ENCODE data around the gene PRR20C. TPM values are rescaled to one million over a fixed set of nuclear protein-coding genes. Genes with fewer than 3 reads are reported as not detected.

Gene PRR20C
- total RNA-seq, 4 donors from 2014 or later = not detected

DNA sequence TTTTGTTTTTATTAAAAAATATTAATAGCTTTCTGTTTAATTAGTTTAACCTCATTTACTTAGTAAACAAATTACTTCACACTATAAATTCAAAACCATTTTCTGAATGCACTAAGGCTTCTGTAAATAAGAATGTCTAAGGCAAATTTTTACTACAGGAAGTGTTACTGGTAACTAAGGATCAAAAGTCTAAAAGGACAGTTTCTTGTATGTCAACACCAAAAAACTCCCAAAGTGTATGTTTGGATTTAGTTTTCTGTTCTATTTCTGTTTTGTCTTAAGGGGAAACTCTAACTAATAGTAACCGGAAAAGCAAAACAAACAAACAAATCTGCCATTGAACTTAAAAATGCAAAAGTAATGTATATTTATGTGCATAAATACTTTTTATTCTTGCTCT lies 37.8 kb downstream of the PRR20C start:
- no peak overlapping the region for H3K4me3 ChIP-seq
- no peaks in the 10 kb centered on the region for H3K27me3 ChIP-seq
- TF ChIP-seq POLR2A (IDR thresholded peaks at IDR 0.05; ENCODE audit: low read depth) = no peak
- TF ChIP-seq POLR2AphosphoS5 (IDR thresholded peaks at IDR 0.05) = no peak
- TF ChIP-seq EP300 (IDR thresholded peaks at IDR 0.05) = no peak
- TF ChIP-seq, protein P1, sequence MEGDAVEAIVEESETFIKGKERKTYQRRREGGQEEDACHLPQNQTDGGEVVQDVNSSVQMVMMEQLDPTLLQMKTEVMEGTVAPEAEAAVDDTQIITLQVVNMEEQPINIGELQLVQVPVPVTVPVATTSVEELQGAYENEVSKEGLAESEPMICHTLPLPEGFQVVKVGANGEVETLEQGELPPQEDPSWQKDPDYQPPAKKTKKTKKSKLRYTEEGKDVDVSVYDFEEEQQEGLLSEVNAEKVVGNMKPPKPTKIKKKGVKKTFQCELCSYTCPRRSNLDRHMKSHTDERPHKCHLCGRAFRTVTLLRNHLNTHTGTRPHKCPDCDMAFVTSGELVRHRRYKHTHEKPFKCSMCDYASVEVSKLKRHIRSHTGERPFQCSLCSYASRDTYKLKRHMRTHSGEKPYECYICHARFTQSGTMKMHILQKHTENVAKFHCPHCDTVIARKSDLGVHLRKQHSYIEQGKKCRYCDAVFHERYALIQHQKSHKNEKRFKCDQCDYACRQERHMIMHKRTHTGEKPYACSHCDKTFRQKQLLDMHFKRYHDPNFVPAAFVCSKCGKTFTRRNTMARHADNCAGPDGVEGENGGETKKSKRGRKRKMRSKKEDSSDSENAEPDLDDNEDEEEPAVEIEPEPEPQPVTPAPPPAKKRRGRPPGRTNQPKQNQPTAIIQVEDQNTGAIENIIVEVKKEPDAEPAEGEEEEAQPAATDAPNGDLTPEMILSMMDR (IDR thresholded peaks at IDR 0.05) = no peak
- intact Hi-C loops (cut with DNase I) = no loop called here
- no peak for DNase-seq (ENCODE audit: extremely low spot score)
- no peaks in the 10 kb centered on the region for H3K4me1 ChIP-seq
- no peak overlapping the region for H3K27ac ChIP-seq (replicated peaks in 1 of 4)
- H3K36me3 ChIP-seq = no peaks in the 10 kb centered on the region
- WGBS = 76% methylated on average over 1 of the region's 1 CpG
- H3K9me3 ChIP-seq = no peaks in the 10 kb centered on the region

Small RNA genes within 50 kb of the gene (small RNA-seq; reads per million reads assigned to genes)
- 0 reads per million in 3 donors for gene PRR20FP

Other genes starting within 250 kb of the PRR20C start
- not detected for gene PRR20A, start 13.1 kb upstream of the PRR20C start, total RNA-seq
- not detected for gene PRR20B, start 6.6 kb upstream of the PRR20C start, total RNA-seq
- gene PRR20D, start 6.6 kb downstream of the PRR20C start, total RNA-seq = not detected
- gene PRR20E, start 13.1 kb downstream of the PRR20C start, total RNA-seq = not detected

Measured in esophagus muscularis mucosa (tissue), 4 donors.